ENCODE results near the gene DESI2.

The DESI2 gene

GRCh38 chr1:244674446-244674845 is 21.5 kb downstream of the DESI2 start:
- H2AFZ ChIP-seq (ENCODE audit: low read depth, low read length), result no peak overlapping the region
- no peaks in the 10 kb centered on the region for H3K9me3 ChIP-seq (ENCODE audit: control insufficient read depth, low read length)
- no peak overlapping the region for H3K9ac ChIP-seq (ENCODE audit: low read length)
- no peak overlapping the region for H4K91ac ChIP-seq (ENCODE audit: low read length)
- H3K4me1 ChIP-seq (ENCODE audit: control insufficient read depth, insufficient read depth, low read depth, low read length), result no peaks in the 10 kb centered on the region
- H2AK5ac ChIP-seq (ENCODE audit: low read length, severe bottlenecking), result no peak overlapping the region
- H3K27ac ChIP-seq (ENCODE audit: low read length, poor library complexity, severe bottlenecking), result no peak overlapping the region
- no peaks in the 10 kb centered on the region for H3K27me3 ChIP-seq (ENCODE audit: control insufficient read depth in 1 of 2, insufficient read depth in 1 of 2, low read length in 2 of 2)
- H3K14ac ChIP-seq (ENCODE audit: low read length in 2 of 2), result no peak overlapping the region
- H3K18ac ChIP-seq (ENCODE audit: low read depth in 1 of 2, low read length in 2 of 2), result no peak overlapping the region
- H2BK12ac ChIP-seq (ENCODE audit: low read length in 2 of 2), result no peak overlapping the region
- no peak overlapping the region for H2BK5ac ChIP-seq (ENCODE audit: low read depth, low read length, poor library complexity, severe bottlenecking)
- no peak overlapping the region for H3K4ac ChIP-seq (ENCODE audit: low read depth in 1 of 2, low read length in 2 of 2)
- no peak overlapping the region for H3K4me3 ChIP-seq (ENCODE audit: insufficient read depth in 1 of 2, low read depth in 1 of 2, low read length in 2 of 2)
- no peak overlapping the region for H2BK15ac ChIP-seq (ENCODE audit: low read depth, poor library complexity, severe bottlenecking)
- no peak overlapping the region for H3K4me2 ChIP-seq (ENCODE audit: low read length, poor library complexity, severe bottlenecking)
- WGBS, result no CpG with 5 or more reads among the region's 4 CpGs
- H2BK120ac ChIP-seq (ENCODE audit: low read depth, low read length), result no peak overlapping the region
- no peak overlapping the region for H3K23ac ChIP-seq (ENCODE audit: low read length in 2 of 2)
- peaks cover 14% of the 10 kb centered on the region for H3K79me1 ChIP-seq (replicated peaks; ENCODE audit: low read length, poor library complexity, severe bottlenecking)
- no peak for DNase-seq
- H3K36me3 ChIP-seq (ENCODE audit: control insufficient read depth in 1 of 2, insufficient read depth in 2 of 2, low read depth in 1 of 2, low read length in 2 of 2), result peaks cover 0 to 4% of the 10 kb centered on the region in 2 experiments
- H4K8ac ChIP-seq (ENCODE audit: low read length), result no peak overlapping the region

GRCh38 chr1:244675167-244675566 is 22.2 kb downstream of the DESI2 start:
- Histone ChIP-seq H2AK5ac (ENCODE audit: low read length, severe bottlenecking) (no peak overlapping the region), H4K91ac (ENCODE audit: low read length) (no peak overlapping the region), H3K9me3 (ENCODE audit: control insufficient read depth, low read length) (no peaks in the 10 kb centered on the region), H3K79me1 (replicated peaks; ENCODE audit: low read length, poor library complexity, severe bottlenecking) (peaks cover 16% of the 10 kb centered on the region), H2AFZ (ENCODE audit: low read depth, low read length) (no peak overlapping the region), H3K4ac (ENCODE audit: low read depth in 1 of 2, low read length in 2 of 2) (no peak overlapping the region), H3K4me1 (ENCODE audit: control insufficient read depth, insufficient read depth, low read depth, low read length) (no peaks in the 10 kb centered on the region), H2BK120ac (ENCODE audit: low read depth, low read length) (no peak overlapping the region), H3K14ac (ENCODE audit: low read length in 2 of 2) (no peak overlapping the region), H3K18ac (ENCODE audit: low read depth in 1 of 2, low read length in 2 of 2) (no peak overlapping the region), H2BK12ac (ENCODE audit: low read length in 2 of 2) (no peak overlapping the region), H3K23ac (ENCODE audit: low read length in 2 of 2) (no peak overlapping the region), H3K36me3 (ENCODE audit: control insufficient read depth in 1 of 2, insufficient read depth in 2 of 2, low read depth in 1 of 2, low read length in 2 of 2) (peaks cover 0 to 4% of the 10 kb centered on the region in 2 experiments), H3K27me3 (ENCODE audit: control insufficient read depth in 1 of 2, insufficient read depth in 1 of 2, low read length in 2 of 2) (no peaks in the 10 kb centered on the region), H2BK5ac (ENCODE audit: low read depth, low read length, poor library complexity, severe bottlenecking) (no peak overlapping the region), H3K4me3 (ENCODE audit: insufficient read depth in 1 of 2, low read depth in 1 of 2, low read length in 2 of 2) (no peak overlapping the region), H3K4me2 (ENCODE audit: low read length, poor library complexity, severe bottlenecking) (no peak overlapping the region), H3K27ac (ENCODE audit: low read length, poor library complexity, severe bottlenecking) (no peak overlapping the region), H4K8ac (ENCODE audit: low read length) (no peak overlapping the region), H3K9ac (ENCODE audit: low read length) (no peak overlapping the region), H2BK15ac (ENCODE audit: low read depth, poor library complexity, severe bottlenecking) (no peak overlapping the region)
- 100% methylated on average over 1 of the region's 2 CpGs for WGBS
- no peak for DNase-seq

GRCh38 chr1:244678697-244679096 is 25.8 kb downstream of the DESI2 start:
- Histone ChIP-seq H2BK5ac (ENCODE audit: low read depth, low read length, poor library complexity, severe bottlenecking) (no peak overlapping the region), H2BK15ac (ENCODE audit: low read depth, poor library complexity, severe bottlenecking) (no peak overlapping the region), H3K27me3 (ENCODE audit: control insufficient read depth in 1 of 2, insufficient read depth in 1 of 2, low read length in 2 of 2) (no peaks in the 10 kb centered on the region), H3K79me1 (replicated peaks; ENCODE audit: low read length, poor library complexity, severe bottlenecking) (peaks cover 28% of the 10 kb centered on the region), H3K9me3 (ENCODE audit: control insufficient read depth, low read length) (no peaks in the 10 kb centered on the region), H2AFZ (ENCODE audit: low read depth, low read length) (no peak overlapping the region), H2BK12ac (ENCODE audit: low read length in 2 of 2) (no peak overlapping the region), H3K36me3 (ENCODE audit: control insufficient read depth in 1 of 2, insufficient read depth in 2 of 2, low read depth in 1 of 2, low read length in 2 of 2) (peaks cover 0 to 2% of the 10 kb centered on the region in 2 experiments), H2BK120ac (ENCODE audit: low read depth, low read length) (no peak overlapping the region), H3K4me3 (ENCODE audit: insufficient read depth in 1 of 2, low read depth in 1 of 2, low read length in 2 of 2) (no peak overlapping the region), H3K9ac (ENCODE audit: low read length) (no peak overlapping the region), H3K14ac (ENCODE audit: low read length in 2 of 2) (no peak overlapping the region), H3K18ac (ENCODE audit: low read depth in 1 of 2, low read length in 2 of 2) (no peak overlapping the region), H4K91ac (ENCODE audit: low read length) (no peak overlapping the region), H3K23ac (ENCODE audit: low read length in 2 of 2) (no peak overlapping the region), H3K27ac (ENCODE audit: low read length, poor library complexity, severe bottlenecking) (no peak overlapping the region), H4K8ac (ENCODE audit: low read length) (no peak overlapping the region), H3K4me2 (ENCODE audit: low read length, poor library complexity, severe bottlenecking) (no peak overlapping the region), H3K4me1 (ENCODE audit: control insufficient read depth, insufficient read depth, low read depth, low read length) (no peaks in the 10 kb centered on the region), H3K4ac (ENCODE audit: low read depth in 1 of 2, low read length in 2 of 2) (no peak overlapping the region), H2AK5ac (ENCODE audit: low read length, severe bottlenecking) (no peak overlapping the region)
- peak; percentile 82 for DNase-seq
- 75% methylated on average over 3 of the region's 6 CpGs for WGBS

- Histone ChIP-seq H2BK15ac (ENCODE audit: low read depth, poor library complexity, severe bottlenecking) (no peak overlapping the region), H3K9ac (ENCODE audit: low read length) (no peak overlapping the region), H3K4me2 (ENCODE audit: low read length, poor library complexity, severe bottlenecking) (no peak overlapping the region), H3K79me1 (replicated peaks; ENCODE audit: low read length, poor library complexity, severe bottlenecking) (peaks cover 28% of the 10 kb centered on the region), H3K14ac (ENCODE audit: low read length in 2 of 2) (no peak overlapping the region), H2AK5ac (ENCODE audit: low read length, severe bottlenecking) (no peak overlapping the region), H3K23ac (ENCODE audit: low read length in 2 of 2) (no peak overlapping the region), H4K8ac (ENCODE audit: low read length) (no peak overlapping the region), H2BK12ac (ENCODE audit: low read length in 2 of 2) (no peak overlapping the region), H3K4me1 (ENCODE audit: control insufficient read depth, insufficient read depth, low read depth, low read length) (no peaks in the 10 kb centered on the region), H2BK120ac (ENCODE audit: low read depth, low read length) (no peak overlapping the region), H3K4ac (ENCODE audit: low read depth in 1 of 2, low read length in 2 of 2) (no peak overlapping the region), H3K4me3 (ENCODE audit: insufficient read depth in 1 of 2, low read depth in 1 of 2, low read length in 2 of 2) (no peak overlapping the region), H4K91ac (ENCODE audit: low read length) (no peak overlapping the region), H2AFZ (ENCODE audit: low read depth, low read length) (no peak overlapping the region), H3K36me3 (ENCODE audit: control insufficient read depth in 1 of 2, insufficient read depth in 2 of 2, low read depth in 1 of 2, low read length in 2 of 2) (peaks cover 0 to 2% of the 10 kb centered on the region in 2 experiments), H3K27ac (ENCODE audit: low read length, poor library complexity, severe bottlenecking) (no peak overlapping the region), H3K18ac (ENCODE audit: low read depth in 1 of 2, low read length in 2 of 2) (no peak overlapping the region), H2BK5ac (ENCODE audit: low read depth, low read length, poor library complexity, severe bottlenecking) (no peak overlapping the region), H3K27me3 (ENCODE audit: control insufficient read depth in 1 of 2, insufficient read depth in 1 of 2, low read length in 2 of 2) (no peaks in the 10 kb centered on the region), H3K9me3 (ENCODE audit: control insufficient read depth, low read length) (no peaks in the 10 kb centered on the region)
- 100% methylated on average over 1 of the region's 1 CpG for WGBS
- no peak for DNase-seq
Observed at GRCh38 chr1:244680667-244681066, 27.7 kb downstream of the DESI2 start.
